GM18511 (cell line): Measurements from ENCODE around the gene JARID2.
"Not testable (repeated sequence)": the region's sequence is repeated elsewhere in the genome, so short reads cannot be mapped to it uniquely, and the experiment has no call there.

Experiments
- ATAC-seq: cut with Tn5 transposase; IDR thresholded peaks from one replicate; pipeline ENCODE4 v1.9.1; 2021; ENCODE audit warnings: mild to moderate bottlenecking, moderate library complexity; ENCODE audit not compliant: unreplicated experiment

The JARID2 gene

GRCh38 chr6:15305496-15305895 lies 59.6 kb downstream of the JARID2 start:
- peak; percentile 69 for ATAC-seq

- ATAC-seq, result no peak
Observed at GRCh38 chr6:15305909-15306308, 60.0 kb downstream of the JARID2 start.

DNA sequence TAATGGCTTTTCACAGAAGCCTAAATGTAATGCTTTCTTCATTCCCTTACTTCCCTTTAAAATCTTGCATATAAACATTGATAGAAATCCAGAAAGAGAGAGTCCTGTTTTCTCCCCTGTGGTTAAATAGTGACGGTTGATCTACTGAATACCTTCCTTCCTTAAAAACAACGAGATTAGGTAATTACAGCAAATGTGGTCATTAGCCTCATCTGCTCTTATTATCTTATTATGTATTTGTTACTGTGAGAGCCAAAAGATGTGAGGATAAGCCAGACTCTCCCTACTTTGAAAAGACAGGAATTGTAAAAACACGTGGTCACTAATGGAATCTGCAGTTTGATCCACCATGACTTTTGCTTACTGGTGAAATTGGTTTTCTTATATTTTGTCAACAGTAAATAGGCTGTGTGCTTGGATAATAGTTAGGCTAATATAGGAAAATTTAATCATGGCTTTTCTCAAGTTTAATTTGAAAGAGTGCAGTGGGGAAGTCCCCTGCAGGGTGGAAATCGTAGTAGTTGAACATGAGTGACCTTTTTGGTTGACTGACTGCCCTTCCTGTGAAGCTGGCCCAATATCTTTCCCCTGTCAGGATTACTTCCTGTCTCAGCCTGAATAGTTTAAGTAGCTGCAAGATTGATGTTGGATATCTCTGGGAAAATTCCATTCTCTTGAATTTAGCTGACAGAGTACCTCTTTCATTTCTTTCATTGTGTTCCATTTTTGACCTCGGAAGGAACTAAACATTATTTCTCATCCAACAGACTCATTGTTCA lies 62.8 kb downstream of the JARID2 start:
- no peak for ATAC-seq

GRCh38 chr6:15309611-15310283 lies 63.9 kb downstream of the JARID2 start:
- ATAC-seq, result no peak

- ATAC-seq, result no peak
Observed at GRCh38 chr6:15310680-15311079, 64.8 kb downstream of the JARID2 start.

- no peak for ATAC-seq
Observed at GRCh38 chr6:15312500-15312899, 66.6 kb downstream of the JARID2 start.

- no peak for ATAC-seq
Observed at GRCh38 chr6:15313367-15313766, 67.5 kb downstream of the JARID2 start.

- ATAC-seq, result no peak
Observed at GRCh38 chr6:15316754-15317153, 70.9 kb downstream of the JARID2 start.

DNA sequence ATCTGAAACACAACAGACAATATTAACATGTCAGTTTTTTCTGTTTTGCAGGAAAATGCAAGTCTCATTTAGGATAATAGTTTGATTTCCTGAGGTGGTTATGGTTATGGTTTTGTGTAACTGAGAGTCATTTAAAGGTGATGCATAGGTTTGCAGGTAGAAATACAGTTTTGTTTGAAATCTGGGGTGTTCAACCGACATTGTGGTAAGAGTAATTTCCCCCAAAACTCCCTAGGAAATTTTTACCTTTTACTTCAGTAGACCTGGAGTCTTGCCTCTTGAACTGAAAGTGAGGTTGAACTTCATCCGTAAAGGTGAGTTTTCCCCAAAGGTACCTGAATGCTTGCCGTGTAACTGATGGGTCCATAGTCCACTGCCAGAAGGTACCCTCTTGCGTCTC lies 71.4 kb downstream of the JARID2 start:
- ATAC-seq, result no peak

- no peak for ATAC-seq
Observed at GRCh38 chr6:15317934-15318902, 72.3 kb downstream of the JARID2 start.

GRCh38 chr6:15319677-15320076 lies 73.8 kb downstream of the JARID2 start:
- ATAC-seq, result no peak

DNA sequence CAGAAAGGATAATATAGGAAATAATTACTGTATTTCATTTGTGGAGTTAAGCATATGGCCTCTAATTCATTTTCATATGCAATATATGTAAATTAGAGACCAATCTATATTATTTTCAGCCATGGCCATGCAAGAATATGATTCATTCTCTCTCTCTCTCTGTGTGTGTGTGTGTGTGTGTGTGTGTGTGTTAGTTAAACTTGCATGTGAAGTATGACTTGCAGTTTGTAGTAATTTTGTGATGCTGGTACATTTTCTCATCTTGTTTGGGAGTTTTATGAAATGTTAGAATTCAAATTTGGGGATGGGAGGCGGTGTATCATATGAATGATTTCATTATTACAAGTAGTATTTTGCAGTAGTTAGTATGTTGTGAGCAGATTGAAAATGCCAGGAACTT lies 74.8 kb downstream of the JARID2 start:
- ATAC-seq, result no peak

DNA sequence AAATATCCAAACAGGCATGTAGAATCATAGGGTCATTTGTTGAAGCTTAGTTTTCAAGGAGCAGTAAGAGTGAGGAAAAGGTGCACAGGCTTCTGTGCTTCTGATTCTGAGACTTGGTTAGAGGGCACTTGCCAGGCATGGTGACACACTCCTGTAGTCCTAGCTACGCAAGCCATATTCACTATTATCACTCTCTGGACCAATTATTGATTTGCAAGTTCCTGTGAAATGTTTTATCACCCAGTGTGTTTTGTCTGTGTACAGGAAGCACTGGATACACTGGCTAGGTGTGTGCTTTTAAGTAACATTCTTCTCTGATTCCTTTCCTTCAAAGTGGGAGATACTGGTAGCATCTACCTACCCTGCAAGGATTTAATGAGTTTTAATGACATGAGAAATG lies 76.3 kb downstream of the JARID2 start:
- no peak for ATAC-seq

DNA sequence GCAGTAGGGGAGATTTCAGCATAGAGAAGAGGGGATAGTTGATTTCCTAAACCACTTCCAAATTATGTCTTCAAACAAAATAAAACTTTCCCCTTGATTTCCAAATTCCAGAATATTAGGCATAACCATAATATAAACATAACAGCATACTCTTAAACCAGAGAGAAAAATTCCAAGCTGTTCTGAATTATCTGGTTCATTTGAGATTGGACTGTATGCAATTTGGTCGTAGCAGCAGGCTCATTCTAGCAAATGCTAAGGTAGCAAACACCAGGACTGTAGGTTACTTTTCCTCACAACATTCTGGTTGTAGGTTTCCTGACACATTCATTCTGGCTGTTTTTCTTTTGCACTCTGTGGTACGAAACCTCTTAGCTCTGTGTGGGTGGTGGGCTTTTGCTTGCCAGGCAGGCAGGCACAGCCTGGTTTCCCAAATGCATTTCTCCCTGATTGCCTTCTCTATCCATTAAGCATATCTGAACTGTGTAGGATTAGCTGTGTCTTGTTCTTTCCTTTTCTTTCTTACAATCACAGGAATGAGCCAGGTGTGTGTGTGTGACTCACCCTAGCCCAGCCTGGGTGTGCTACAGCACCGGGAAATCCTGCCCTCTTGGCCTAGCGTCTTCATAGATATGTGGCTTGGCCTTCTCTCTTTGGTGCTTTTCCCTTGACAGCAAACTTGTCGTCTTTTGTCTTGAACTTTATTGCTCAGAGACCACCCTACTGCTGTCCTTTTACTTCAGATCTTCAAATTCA lies 77.1 kb downstream of the JARID2 start:
- ATAC-seq, result no peak

DNA sequence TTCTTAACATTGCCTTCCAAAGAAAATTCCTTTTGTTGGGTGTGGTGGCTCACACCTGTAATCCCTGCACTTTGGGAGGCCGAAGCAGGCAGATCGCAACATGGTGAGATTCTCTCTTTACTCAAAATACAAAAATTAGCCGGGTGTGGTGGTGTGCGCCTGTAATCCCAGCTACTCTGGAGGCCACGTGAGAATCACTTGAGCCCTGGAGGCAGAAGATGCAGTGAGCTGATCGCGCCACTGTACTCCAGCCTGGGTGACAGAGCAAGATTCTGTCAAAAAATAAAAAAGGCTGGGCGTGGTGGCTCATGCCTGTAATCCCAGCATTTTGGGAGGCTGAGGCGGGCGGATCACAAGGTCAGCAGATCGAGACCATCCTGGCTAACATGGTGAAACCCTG lies 77.7 kb downstream of the JARID2 start:
- not testable (repeated sequence) for ATAC-seq

- no peak for ATAC-seq
Observed at GRCh38 chr6:15324427-15324985, 78.6 kb downstream of the JARID2 start.

GRCh38 chr6:15325540-15325955 lies 79.7 kb downstream of the JARID2 start:
- ATAC-seq, result no peak

- no peak for ATAC-seq
Observed at GRCh38 chr6:15326067-15326614, 80.3 kb downstream of the JARID2 start.

DNA sequence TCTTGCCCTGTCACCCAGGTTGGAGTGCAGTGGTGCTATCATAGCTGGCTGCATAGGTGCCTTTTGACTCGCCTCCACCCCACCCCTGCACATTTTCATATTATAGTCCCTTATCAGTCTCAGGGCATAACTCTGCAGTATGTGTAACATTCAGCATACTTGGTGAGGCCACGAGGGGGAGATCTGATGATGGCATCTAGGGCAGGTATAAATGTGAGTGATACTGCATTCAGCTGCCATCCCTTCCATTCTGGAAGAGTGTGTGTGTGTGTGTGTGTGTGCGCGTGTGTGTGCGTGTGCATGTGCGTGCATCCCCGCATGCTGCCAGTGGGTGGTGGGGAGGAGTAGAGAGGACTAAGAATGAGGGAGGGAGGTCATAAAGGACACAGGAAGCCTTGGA lies 81.4 kb downstream of the JARID2 start:
- peak; percentile 47 for ATAC-seq

DNA sequence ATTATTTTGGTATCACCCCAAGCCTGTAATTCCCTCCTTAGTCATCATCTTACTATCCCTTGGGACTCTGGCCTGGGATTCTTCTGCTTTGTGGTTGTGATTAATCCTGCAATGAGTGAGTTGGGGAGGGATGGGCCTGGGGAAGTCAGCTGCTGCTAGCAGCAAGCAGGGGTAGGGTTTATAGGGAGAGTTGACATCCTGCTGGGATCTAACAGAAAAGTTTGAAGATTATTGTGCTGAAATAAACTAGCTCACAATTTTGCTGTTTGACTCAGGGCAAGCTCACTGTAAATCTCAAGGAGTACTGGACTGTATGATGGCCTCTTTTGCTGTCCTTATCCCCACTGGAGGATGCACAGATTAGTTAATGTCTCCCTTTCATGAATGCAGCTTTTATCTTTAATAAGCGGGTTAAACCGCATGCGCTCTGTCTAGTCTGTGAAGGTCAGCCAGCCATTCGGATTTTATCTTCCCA lies 83.4 kb downstream of the JARID2 start:
- ATAC-seq, result no peak
